Islet precursor cell (in vitro differentiated cells): ENCODE results near the gene SLC24A4.

Experiments
- DNase-seq: peaks from one replicate; pipeline ENCODE4 v3.0.0-alpha.2; 2018

SLC24A4 gene

GRCh38 chr14:92482621-92483319, 159.8 kb downstream of the SLC24A4 start:
- DNase-seq: peak; percentile 29

DNA sequence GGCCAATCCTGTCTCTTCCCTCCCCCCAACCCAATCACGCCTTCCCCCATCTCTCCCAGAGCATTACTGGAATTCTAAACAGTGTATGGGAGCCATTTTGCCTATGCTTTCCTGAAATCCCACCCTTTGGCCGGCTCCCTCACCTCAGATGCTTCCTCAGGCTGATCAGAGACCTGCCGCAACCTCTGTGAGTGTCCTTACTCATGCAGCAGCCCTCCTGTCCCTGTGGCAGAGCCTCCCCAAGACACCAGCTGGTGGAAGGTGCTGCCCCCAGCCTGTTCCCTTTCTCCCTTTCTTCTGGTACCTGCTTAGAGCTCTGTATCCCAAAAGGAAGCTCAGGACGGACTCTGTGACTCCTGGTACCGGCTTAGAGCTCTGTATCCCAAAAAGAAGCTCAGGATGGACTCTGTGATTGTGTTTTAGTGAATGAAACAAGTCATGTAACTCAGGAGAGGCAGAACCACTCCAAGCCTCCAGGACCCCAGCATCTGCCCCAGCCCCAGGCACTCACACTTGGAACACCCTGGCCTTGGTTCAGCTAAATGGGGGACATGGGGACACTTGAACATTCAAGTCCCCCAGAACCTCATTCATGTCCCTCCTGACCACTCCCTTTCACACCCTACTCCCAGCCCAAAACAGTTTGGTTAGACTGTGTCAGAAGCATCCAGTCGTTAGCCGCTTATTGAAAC, 161.3 kb downstream of the SLC24A4 start:
- peak; percentile 43 for DNase-seq

DNA sequence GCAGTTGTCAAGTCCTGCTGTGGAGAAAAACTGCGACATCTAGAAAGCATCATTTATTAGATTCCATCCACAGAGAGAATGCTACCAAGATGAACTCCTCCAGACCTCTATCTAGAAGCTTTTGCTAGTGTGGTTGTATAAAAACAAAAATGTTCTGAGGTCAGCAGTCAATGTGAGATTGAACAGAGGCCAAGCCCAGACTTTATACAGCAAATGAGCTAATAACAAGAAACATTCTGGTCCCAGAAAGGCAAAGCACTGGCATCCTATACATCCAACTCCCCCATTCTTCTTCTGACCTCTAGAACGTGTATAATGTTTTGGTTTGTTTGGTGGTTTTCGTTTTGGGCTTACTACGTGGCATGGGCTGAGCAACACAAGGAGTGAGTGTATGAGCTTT, 163.9 kb downstream of the SLC24A4 start:
- DNase-seq: no peak

- DNase-seq: peak; percentile 44
These were observed 164.7 kb downstream of the SLC24A4 start for GRCh38 chr14:92487513-92488133.

- peak; percentile 76 for DNase-seq
These were observed 166.7 kb downstream of the SLC24A4 start for GRCh38 chr14:92489394-92490238.

DNA sequence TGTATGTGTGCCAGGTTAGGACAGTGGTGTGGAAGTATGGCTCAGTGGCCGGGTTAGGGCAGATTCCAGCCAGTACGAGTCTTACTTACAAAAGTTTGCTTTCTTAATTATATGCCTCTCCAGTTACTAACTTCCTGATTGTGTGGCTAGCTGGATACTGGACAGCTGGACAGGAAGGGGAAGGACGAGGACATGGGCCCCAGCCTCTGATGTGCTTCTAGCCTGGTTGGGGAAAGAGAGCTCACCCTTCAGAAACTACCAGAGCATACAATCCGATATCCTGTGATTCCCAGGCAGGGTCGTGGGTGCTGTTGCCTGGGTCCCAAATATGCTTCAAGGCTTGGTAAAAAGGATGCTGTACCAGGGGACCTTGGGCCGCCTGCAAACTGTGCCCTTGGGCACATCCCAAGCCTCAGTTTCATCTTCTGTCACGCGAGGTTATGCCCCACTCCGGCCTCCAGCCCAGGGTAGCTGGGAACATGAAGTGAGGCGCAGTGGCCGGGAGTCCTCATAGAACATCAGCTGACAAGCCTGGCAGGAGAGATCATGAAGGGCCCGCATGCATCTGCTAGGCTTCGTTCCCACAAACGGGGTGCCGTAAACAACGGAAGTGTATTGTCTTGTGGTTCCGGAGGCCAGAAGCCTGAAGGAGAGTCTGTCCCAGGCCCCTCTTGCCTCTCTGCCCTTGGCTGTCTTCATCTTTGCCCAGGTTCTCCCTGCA, 167.4 kb downstream of the SLC24A4 start:
- peak; percentile 34 for DNase-seq

- DNase-seq: peak; percentile 15
These were observed 168.8 kb downstream of the SLC24A4 start for GRCh38 chr14:92491782-92492181.

GRCh38 chr14:92492258-92492657, 169.3 kb downstream of the SLC24A4 start:
- peak; percentile 29 for DNase-seq

GRCh38 chr14:92493024-92493423, 170.1 kb downstream of the SLC24A4 start:
- peak; percentile 28 for DNase-seq

DNA sequence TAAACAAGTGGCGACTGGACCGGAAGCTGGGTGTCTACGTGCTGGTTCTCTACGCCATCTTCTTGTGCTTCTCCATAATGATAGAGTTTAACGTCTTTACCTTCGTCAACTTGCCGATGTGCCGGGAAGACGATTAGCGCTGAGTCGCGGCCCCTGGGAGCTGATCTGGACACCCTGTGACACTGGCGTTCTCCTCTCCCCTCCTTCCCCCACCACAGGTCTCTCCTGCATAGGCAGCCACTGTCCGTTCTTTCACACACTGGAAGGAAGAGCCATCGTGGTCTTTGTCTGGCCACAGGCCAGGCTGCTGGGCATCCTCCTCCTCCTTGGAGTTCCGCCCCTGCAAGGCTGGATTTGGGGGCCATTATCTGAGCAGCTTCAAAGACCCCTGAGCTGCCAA, 170.5 kb downstream of the SLC24A4 start:
- no peak for DNase-seq

DNA sequence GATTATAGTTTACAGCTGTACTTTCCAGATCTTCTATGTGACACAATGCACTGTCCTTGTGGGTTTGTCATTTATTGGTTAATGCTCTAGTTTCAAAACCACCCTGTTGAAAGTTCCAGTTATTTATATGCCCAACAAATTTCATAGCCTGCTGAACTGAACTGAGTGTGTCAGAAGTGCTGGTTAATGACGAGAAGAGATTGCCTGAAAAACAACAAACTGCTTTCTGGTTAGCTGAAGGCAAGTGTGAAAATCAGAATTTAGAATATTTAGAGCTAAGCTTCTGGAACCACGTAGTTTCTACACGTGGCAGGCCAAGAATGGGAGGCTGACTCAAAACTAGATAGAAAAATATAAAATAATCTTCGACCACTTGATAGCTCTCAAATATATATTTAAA, 171.5 kb downstream of the SLC24A4 start:
- no peak for DNase-seq

DNA sequence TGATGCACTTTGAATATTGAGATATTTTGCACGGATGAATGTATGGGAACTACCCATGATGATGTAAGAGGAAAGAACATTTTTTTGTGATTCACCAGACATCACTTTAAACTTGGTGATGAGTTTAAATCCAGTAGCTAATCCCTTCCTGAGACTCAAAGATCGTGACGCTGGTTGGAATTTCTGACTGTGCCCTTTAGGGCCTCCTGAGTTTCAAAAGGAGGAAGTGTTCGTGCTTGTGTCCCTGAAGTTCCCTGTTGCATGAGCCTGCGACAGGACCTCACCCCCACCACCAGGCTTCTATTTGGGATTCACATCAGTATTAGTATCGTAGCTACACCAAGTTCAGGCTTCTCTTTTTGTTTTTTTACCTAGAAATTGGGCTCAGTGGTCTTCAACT, 172.1 kb downstream of the SLC24A4 start:
- peak; percentile 59 for DNase-seq

GRCh38 chr14:92496191-92496857, 173.4 kb downstream of the SLC24A4 start:
- DNase-seq: peak; percentile 29

DNA sequence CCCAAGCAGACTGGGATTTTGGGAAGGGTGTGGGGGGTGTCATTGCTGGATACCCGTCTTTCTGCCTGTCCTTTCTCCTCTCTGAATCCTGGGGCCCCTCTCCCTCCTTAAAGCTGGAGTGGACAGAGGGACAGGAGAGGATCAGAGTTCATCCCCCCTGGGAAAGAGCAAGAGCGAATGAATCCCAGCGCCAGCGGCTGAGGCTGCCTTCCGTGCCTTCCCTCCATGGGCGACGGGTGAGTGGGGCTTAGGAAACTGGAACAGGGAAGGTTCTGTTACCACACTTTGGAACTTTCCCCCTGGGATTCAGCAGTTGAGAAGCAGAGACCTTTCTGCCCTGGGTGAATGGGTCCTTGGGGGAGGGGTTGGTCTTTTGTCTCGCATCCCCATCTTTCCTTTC, 174.4 kb downstream of the SLC24A4 start:
- DNase-seq: peak; percentile 31

DNA sequence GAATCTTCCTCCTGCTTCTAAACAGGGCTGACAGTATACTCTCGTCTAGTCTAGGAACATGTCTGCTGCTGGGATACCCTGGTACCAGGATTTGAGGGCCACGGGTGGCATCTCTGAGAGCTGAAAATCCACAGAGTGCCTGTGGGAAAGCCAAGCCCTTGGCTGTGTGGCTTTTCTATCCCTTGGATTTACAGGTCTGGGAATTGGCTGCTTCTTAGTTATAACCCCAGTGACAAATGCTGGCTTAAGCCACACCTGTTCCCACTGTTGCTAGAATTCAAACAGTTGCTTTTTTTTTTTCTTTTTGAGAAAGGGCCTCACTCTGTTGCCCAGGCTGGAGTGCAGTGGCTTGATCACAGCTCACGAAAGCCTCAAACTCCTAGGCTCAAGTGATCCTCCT, 176.3 kb downstream of the SLC24A4 start:
- DNase-seq: peak; percentile 23

DNA sequence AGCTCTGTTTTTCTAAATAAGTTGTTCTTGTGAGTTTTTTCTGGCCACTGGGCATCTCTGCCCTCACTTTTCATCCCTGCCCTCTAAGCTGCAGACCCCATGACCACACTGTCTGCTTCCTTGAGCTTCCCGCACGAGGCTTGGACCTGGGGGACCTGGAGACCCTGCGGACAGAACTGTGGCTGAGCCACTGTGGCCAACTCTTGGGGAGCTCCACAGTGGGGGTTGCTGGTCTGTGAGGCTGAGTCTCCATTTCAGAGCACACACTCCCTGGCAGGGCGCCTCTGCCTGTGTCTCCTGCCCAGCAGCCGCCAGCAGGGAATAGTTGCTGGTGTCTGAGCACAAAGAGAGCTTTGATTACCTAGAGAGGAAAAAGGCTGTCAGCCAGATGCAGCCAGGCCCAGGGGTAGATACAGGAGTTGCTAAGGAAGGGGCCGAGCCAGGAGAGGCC, 177.6 kb downstream of the SLC24A4 start:
- DNase-seq: peak; percentile 89

DNA sequence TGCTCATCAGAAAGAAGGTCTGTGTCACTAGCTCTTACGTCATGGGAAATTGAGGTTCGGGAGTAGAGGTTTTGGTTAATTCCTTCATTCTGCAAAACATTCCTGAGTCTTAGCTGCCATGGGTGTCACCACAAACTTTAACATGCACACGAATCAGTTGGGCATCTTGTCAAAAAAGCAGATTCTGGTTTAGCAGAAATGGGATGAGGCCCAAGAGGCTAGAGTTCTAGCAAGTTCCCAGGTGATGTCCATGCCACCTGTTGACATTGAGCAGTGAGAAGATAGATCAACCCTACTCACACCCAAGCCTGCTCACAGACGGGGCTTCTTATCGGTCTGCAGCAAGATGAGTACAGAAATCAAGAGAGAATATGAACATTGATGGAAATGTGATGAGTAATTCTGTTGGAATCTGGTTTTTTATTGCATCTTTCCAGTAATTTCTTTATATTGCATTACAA, 179.0 kb downstream of the SLC24A4 start:
- DNase-seq: peak; percentile 12

- peak; percentile 22 for DNase-seq
These were observed 179.7 kb downstream of the SLC24A4 start for GRCh38 chr14:92502541-92503286.

DNA sequence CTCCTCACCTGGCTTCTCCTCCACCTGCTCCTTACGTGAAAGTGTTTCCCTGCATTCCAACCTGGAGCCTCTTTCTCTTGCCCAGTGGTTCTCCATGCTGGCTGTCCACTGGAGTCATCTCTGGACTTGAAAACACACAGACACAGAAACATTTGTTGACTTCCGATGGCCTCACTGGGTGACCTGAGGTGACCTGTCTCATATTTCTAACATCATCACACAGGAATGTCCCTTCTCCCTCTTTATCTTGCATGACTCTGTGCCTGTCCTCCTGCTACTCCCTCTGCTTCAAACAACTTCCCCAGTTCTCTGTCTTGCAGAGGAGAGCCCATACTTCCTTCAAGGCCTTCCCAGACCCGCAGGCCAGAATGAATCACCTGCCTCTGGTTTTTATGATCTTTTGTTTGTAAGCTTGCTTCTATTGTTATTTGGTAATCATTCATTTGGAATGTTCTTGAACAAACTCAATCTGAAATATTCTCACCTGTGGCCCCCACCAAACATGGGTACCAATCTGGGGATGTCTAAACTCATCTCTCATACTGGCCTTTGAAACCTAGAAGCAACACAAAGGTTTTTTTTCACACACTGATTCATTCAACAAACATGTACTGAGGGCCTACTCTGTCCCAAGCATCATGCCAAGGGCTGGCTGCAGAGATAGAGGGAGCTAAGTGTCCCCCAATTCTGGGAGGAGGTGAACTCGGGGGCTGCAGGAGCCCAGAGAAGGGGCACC, 181.0 kb downstream of the SLC24A4 start:
- DNase-seq: peak; percentile 94

- no peak for DNase-seq
These were observed 182.9 kb downstream of the SLC24A4 start for GRCh38 chr14:92505826-92506225.
